Stimulated activated CD8-positive, alpha-beta memory T cell treated with anti-CD3 and anti-CD28 coated beads, Interleukin-12 subunit alpha, Interleukin-12 subunit beta, amount 100 ng/mL, for 4 hours (primary cell): Measurements from ENCODE around the gene INF2.
"Not testable (repeated sequence)": the region's sequence is repeated elsewhere in the genome, so short reads cannot be mapped to it uniquely, and the experiment has no call there.

Experiments
- DNase-seq: peaks from one replicate; pipeline ENCODE4 v3.0.0-alpha.2; 2020; ENCODE audit warnings: low read depth

The INF2 gene

GRCh38 chr14:104734991-104735779 lies 45.8 kb downstream of the INF2 start:
- DNase-seq: no peak

GRCh38 chr14:104735830-104736642 lies 46.6 kb downstream of the INF2 start:
- no peak for DNase-seq

GRCh38 chr14:104738375-104739019 lies 49.1 kb downstream of the INF2 start:
- DNase-seq: no peak

GRCh38 chr14:104739026-104739425 lies 49.6 kb downstream of the INF2 start:
- DNase-seq: no peak

GRCh38 chr14:104739546-104740516 lies 50.4 kb downstream of the INF2 start:
- no peak for DNase-seq

GRCh38 chr14:104741108-104741802 lies 51.8 kb downstream of the INF2 start:
- no peak for DNase-seq

- DNase-seq: no peak
Measured at GRCh38 chr14:104741803-104742251, 52.4 kb downstream of the INF2 start.

GRCh38 chr14:104742586-104743455 lies 53.4 kb downstream of the INF2 start:
- DNase-seq: no peak

GRCh38 chr14:104743461-104744380 lies 54.3 kb downstream of the INF2 start:
- DNase-seq: no peak

GRCh38 chr14:104744484-104744883 lies 55.1 kb downstream of the INF2 start:
- DNase-seq: no peak

- DNase-seq: no peak
Measured at GRCh38 chr14:104745431-104745830, 56.0 kb downstream of the INF2 start.

- DNase-seq: no peak
Measured at GRCh38 chr14:104746071-104746545, 56.7 kb downstream of the INF2 start.

- DNase-seq: no peak
Measured at GRCh38 chr14:104746934-104747481, 57.6 kb downstream of the INF2 start.

- no peak for DNase-seq
Measured at GRCh38 chr14:104747876-104748275, 58.5 kb downstream of the INF2 start.

- no peak for DNase-seq
Measured at GRCh38 chr14:104749111-104749649, 59.8 kb downstream of the INF2 start.

- DNase-seq: no peak
Measured at GRCh38 chr14:104750056-104750752, 60.8 kb downstream of the INF2 start.

- DNase-seq: not testable (repeated sequence)
Measured at GRCh38 chr14:104750753-104751057, 61.3 kb downstream of the INF2 start.
